ENCODE data around the gene PLIN1. TPM values are rescaled to one million over a fixed set of nuclear protein-coding genes. Genes with fewer than 3 reads are reported as not detected.

The PLIN1 gene
- total and polyA plus RNA-seq, 2 donors (not counting 3 experiments of a cell fraction or from before 2014, with no cell fraction given), result 0.07 TPM; not detected in 1

- no TSS peak for BruUV-seq (replicated peaks)
- no peak overlapping the region for H3K9ac ChIP-seq (replicated peaks; ENCODE audit: extremely low read depth, insufficient read depth, low read length)
- H3K79me2 ChIP-seq (ENCODE audit: control insufficient read depth, insufficient read depth, low read length), result peaks cover 5% of the 10 kb centered on the region
- no peaks in the 10 kb centered on the region for H3K9me1 ChIP-seq (replicated peaks; ENCODE audit: control insufficient read depth, extremely low read depth, insufficient read depth, low read length)
- CTCF ChIA-PET, result interaction anchor here (0.8 to 1.0 kb wide), 2 partner anchors 9 to 10 kb away, joined by 3 to 5 read pairs; no protein-coding TSS in a partner anchor
- no peak overlapping the region for H3K4me3 ChIP-seq (replicated peaks in 1 of 3; ENCODE audit: insufficient read depth in 1 of 3, low read depth in 1 of 3, low read length in 3 of 3)
- DNase-seq (ENCODE audit: low read depth, low spot score) (no peak), FAIRE-seq (no peak)
- H3K27me3 ChIP-seq (ENCODE audit: control insufficient read depth in 2 of 2, insufficient read depth in 2 of 2, low read length in 2 of 2), result no peaks in the 10 kb centered on the region
- no peak overlapping the region for H2AFZ ChIP-seq (ENCODE audit: low read depth, low read length)
- no peak overlapping the region for H3K4me2 ChIP-seq (ENCODE audit: insufficient read depth, low read length)
- POLR2A ChIA-PET, result interaction anchor here (0.6 kb wide), 1 partner anchor 138 kb away, joined by 3 read pairs; no protein-coding TSS in a partner anchor
- TF ChIP-seq EZH2 (IDR thresholded peaks at IDR 0.05; ENCODE audit: borderline replicate concordance, low read depth, low read length, severe bottlenecking) (no peak), GATA2 (IDR thresholded peaks at IDR 0.05; ENCODE audit: insufficient read depth, insufficient read length, low read depth, low read length) (no peak), JUN (IDR thresholded peaks at IDR 0.05; ENCODE audit: borderline replicate concordance, insufficient read depth, insufficient read length, low read depth) (no peak), MYC (IDR thresholded peaks at IDR 0.05; ENCODE audit: low read depth, low read length) (no peak), POLR2A (IDR thresholded peaks at IDR 0.05; ENCODE audit: low read depth, low read length) (no peak), FOS (IDR thresholded peaks at IDR 0.05; ENCODE audit: borderline replicate concordance, insufficient read depth, low read length) (no peak), POLR2AphosphoS5 (IDR thresholded peaks at IDR 0.05; ENCODE audit: insufficient read depth, low read depth, low read length) (no peak), MAX (IDR thresholded peaks at IDR 0.05; ENCODE audit: insufficient read depth, insufficient read length) (no peak), CTCF (IDR thresholded peaks at IDR 0.05; ENCODE audit: extremely low read depth in 1 of 2, insufficient read depth in 1 of 2, low read depth in 1 of 2, low read length in 2 of 2) (no peak)
- dilution Hi-C loops (cut with MboI; ENCODE audit: extremely low pct_ligation_motif_present, low sequenced_read_pairs), result no loop called here
- H3K36me3 ChIP-seq (ENCODE audit: control insufficient read depth in 2 of 2, extremely low read depth in 1 of 2, insufficient read depth in 2 of 2, low read length in 2 of 2), result no peaks in the 10 kb centered on the region
- H3K9me3 ChIP-seq (replicated peaks; ENCODE audit: control insufficient read depth, insufficient read depth, low read length), result no peaks in the 10 kb centered on the region
- H4K20me1 ChIP-seq (replicated peaks; ENCODE audit: control insufficient read depth, extremely low read depth, insufficient read depth, low read length), result no peaks in the 10 kb centered on the region
- intact Hi-C loops (cut with micrococcal nuclease), result no loop called here
- H3K27ac ChIP-seq (ENCODE audit: insufficient read depth, low read depth, low read length), result no peak overlapping the region
- peaks cover 7% of the 10 kb centered on the region for H3K4me1 ChIP-seq (ENCODE audit: control insufficient read depth, extremely low read depth, insufficient read depth, low read length)
These were observed 22.9 kb downstream of the PLIN1 start for GRCh38 chr15:89656116-89656815.

Measured in endothelial cell of umbilical vein (primary cell).